NCI-H226 (cell line): ENCODE measurements around the gene MSH5.
"Not testable (repeated sequence)": the region's sequence is repeated elsewhere in the genome, so short reads cannot be mapped to it uniquely, and the experiment has no call there.

Source experiments
- DNase-seq: peaks from one replicate; pipeline ENCODE4 v3.0.0-alpha.2; 2015

MSH5 gene

GRCh38 chr6:31781244-31782125, 41.7 kb downstream of the MSH5 start:
- no peak for DNase-seq

GRCh38 chr6:31782126-31782855, 42.5 kb downstream of the MSH5 start:
- no peak for DNase-seq

DNA sequence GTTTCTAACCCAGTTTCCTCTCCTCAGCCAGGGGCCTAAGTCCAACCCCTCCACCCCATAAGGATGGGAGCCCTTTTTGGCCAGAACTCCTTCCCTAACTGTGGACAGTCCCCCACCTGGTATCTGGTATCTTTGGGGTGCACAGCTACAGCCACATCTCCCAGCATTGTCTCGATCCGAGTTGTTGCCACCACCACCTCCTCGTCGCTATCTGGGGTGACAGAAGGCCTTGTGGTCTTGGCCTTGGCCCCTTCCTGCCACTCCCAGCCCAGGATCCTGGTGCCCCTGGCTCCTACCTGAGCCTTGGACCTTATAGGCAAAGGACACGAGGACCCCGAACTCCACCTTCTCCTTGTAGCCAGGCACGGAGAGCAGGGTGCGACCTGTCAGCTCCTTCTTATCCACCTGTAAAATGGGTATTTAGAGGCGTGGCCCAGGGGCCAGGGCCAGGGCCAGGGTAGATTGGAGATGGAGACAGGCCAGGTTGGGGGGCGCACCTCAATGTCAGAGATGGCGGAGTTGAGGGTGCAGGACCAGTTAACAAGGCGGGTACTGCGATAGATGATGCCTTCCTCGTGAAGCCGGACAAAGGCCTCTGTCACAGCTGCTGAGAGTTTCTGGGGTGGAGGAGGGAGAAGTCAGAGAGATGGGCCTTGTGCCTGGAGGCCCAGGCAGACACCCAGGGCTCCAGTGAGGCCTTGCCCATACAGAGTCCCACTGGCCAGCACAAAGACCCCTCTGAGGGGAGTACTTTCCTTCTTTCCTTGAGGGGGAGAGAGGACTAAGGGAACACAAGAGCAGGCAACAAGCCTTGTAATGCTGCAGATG, 44.5 kb downstream of the MSH5 start:
- DNase-seq, result no peak

GRCh38 chr6:31785475-31785874, 45.7 kb downstream of the MSH5 start:
- no peak for DNase-seq

GRCh38 chr6:31791324-31792089, 51.7 kb downstream of the MSH5 start:
- DNase-seq, result no peak

DNA sequence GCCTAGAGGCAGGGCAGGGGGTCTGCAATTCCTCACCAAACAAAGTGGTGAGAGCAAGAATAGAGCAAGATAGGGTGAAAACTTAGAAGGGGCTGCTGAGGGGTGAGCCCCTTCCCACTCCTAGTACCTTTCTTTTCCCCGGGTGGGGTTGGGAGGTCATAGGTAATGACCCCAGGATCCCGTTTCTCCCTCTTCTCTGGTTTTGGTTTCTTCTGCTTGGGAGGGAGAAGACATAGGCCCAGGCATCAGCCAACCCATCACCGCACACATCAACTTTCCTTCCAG, 52.2 kb downstream of the MSH5 start:
- DNase-seq, result no peak

- peak; percentile 37 for DNase-seq
Measured at GRCh38 chr6:31792761-31793171, 53.0 kb downstream of the MSH5 start.

DNA sequence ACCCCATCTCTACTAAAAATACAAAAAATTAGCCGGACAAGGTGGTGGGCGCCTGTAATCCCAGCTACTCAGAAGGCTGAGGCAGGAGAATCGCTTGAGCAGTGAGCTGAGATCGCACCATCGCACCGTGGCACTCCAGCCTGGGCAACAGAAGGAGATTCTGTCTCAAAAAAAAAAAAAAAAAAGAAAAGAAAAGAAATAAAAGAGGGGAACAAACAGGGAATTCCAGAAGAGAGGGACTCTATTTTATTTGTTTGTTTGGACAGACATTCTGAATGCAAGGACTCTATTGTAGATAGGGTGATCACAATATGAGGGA, 54.1 kb downstream of the MSH5 start:
- DNase-seq, result not testable (repeated sequence)

- DNase-seq, result no peak
Measured at GRCh38 chr6:31794294-31794865, 54.6 kb downstream of the MSH5 start.

DNA sequence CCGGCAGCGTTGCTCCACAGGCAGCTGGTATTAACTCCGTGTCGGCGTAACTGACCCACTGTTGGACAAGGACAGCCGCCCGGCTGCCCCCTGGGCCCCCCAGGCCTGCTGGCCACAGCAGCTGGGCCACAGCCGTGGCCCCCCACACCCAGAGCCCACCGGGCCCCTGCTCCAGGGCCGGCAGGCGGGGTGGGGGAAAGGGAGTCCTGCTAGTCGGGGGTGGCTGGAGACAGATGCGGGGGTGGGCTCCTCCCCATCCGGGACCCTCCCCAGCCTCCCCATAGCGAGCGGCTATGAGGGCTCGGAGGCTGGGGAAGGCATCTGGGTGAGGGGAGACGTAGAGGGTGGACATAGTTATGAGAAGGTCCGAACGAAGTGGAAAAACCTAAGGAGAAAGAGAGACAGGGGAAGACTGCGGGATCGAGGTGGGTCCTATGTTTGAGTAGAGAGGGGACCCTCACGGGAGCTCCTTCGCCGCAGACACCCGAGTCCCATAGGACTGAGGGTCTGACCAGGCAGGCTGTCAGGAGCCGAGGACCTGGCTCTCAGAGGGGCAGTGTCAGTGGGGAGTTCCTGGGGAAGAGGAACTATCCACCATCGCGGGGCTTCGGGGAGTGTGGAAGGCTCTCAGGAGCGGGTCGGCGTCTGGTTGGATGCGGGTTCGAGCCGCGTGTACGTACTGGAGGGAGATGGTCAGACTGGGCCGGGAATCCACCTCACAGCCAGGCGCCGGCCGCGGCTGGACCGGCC, 55.2 kb downstream of the MSH5 start:
- DNase-seq, result peak; percentile 33

DNA sequence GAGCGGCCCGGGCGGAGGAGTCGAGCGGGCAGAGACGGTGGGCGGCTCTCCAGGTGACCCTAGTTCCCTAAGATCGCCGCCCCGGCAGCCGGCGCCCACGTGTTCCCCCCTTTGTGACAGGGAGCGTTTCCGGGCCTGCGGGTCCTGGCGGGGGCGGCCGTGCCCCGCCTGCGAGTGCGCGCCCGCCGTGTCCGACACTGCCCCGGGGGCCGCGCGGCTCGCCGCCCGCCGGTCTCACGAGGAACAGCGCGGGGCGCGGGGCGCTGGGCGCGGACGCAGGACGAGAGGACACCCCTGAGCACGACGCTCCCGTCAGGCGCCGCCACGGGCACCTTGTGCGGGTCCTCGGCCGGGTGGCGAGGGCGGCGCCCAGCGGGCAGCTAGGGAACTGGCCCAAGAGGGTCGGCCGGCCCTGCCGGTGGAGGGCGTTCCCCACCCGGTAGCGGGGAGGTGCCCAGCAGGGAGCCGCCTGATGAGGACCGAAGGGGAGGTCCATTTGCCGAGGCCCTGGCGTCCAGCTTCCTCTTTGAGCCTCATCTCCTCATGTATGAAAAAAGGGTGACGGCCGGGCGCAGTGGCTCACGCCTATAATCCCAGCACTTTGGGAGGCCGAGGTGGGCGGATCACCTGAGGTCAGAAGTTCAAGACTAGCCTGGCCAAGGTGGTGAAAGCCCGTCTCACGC, 56.0 kb downstream of the MSH5 start, which contains the start of gene VARS1:
TSS of gene VARS1 (minus strand) at position 137 of the 683 bp plus-strand sequence. CDS start 535 bp downstream, outside the sequence.
- peak; percentile 86 for DNase-seq

GRCh38 chr6:31796993-31797385, 57.2 kb downstream of the MSH5 start:
- no peak for DNase-seq

DNA sequence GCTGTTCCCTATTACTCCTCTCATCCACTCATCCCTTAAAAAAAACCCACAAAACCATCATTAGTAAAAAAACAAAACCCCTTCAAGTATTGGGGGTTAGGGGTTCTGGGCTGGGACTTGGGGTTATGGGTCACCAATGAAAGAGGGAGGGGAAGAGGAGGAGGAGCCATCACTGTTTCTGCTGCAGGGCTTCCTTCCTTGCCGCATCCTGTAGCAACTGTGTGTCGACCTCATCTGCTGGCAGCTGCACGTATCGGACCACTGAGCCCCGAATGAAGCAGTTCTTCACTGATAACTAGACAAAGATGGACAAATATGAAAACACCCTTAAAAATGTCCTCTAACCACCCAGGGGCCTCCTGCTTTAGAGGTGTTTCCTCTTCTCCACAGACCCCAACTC, 57.8 kb downstream of the MSH5 start:
- DNase-seq, result no peak

GRCh38 chr6:31799781-31800180, 60.0 kb downstream of the MSH5 start:
- DNase-seq, result no peak

- DNase-seq, result not testable (repeated sequence)
Measured at GRCh38 chr6:31801031-31801927, 61.5 kb downstream of the MSH5 start.

DNA sequence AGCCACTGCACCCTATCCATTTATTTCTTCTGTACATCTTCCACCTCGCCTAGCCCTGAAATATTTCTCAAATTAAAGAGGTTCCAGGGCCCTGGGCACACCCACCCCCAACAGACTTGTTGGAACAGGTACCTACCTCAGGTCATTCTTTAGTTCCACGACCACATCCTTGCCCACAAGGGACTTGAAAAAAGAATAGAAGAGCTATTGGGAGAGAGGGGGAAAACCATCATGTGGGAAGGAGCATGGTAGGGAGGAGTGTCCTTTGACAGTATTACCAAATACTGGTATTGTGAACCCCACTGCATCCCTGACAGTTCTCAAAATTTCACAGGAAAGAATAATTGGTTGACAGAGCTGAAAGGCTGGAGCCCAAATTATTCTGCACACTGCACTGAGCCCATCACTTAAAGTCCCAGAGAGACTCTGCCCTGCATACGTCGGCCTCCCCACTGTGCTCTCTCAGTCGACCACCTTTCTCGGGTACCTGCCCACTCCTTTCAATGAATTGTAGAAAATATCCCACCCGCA, 66.2 kb downstream of the MSH5 start:
- DNase-seq, result no peak

GRCh38 chr6:31806470-31807272, 66.9 kb downstream of the MSH5 start, which contains the start of gene LSM2:
TSS of gene LSM2 (minus strand) at chr6:31806966. CDS start at chr6:31806757, 209 bp downstream.
- peak; percentile 91 for DNase-seq

DNA sequence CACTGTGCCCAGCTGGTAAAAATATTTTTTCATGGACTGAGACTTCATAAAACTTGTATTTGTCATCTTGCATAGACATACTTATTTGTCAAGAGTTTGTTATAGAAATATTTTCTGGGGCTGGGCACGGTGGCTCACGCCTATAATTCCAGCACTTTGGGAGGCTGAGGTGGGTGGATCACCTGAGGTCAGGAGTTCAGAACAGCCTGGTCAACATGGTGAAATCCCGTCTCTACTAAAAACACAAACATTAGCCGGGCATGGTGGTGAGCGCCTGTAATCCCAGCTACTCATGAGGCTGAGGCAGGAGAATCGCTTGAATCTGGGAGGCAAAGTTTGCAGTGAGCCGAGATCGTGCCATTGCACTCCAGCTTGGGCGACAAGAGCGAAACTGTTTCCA, 68.8 kb downstream of the MSH5 start:
- not testable (repeated sequence) for DNase-seq

DNA sequence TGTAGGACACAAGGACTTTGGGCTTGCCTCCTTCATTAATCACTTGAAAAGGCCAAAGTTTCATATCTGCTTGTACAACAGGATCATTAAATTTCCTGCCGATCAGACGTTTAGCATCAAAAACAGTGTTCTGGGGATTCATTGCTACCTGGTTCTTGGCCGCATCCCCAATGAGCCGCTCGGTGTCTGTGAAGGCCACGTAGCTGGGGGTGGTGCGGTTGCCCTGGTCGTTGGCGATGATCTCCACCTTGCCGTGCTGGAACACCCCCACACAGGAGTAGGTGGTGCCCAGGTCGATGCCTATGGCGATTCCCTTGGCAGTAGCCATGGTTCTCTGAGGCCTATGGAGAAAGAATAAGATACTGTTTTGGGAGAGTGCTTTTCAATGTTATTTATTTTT, 71.8 kb downstream of the MSH5 start:
- no peak for DNase-seq
